Skeletal muscle satellite cell (primary cell): ENCODE results near the gene KCNE1.
"Not testable (repeated sequence)": the region's sequence is repeated elsewhere in the genome, so short reads cannot be mapped to it uniquely, and the experiment has no call there.

Experiments used
- H3K27me3 ChIP-seq: 2 replicates; pipeline ENCODE4 v1.7.0; 2013; ENCODE audit warnings: low read length; ENCODE audit not compliant: control insufficient read depth, insufficient read depth
- H3K36me3 ChIP-seq: 2 replicates; pipeline ENCODE4 v1.7.0; 2013; ENCODE audit warnings: mild to moderate bottlenecking, control low read depth, low read length; ENCODE audit not compliant: insufficient read depth
- H3K4me1 ChIP-seq: 2 replicates; pipeline ENCODE4 v1.7.0; 2013; ENCODE audit warnings: low read length; ENCODE audit not compliant: control insufficient read depth, insufficient read depth
- H3K4me2 ChIP-seq: 2 replicates; pipeline ENCODE4 v1.7.0; 2013; ENCODE audit warnings: mild to moderate bottlenecking, low read length
- H3K4me3 ChIP-seq: 2 replicates; pipeline ENCODE4 v1.7.0; 2013; ENCODE audit warnings: low read length
- H3K9ac ChIP-seq: 2 replicates; pipeline ENCODE4 v1.7.0; 2013; ENCODE audit warnings: mild to moderate bottlenecking, low read depth, low read length, moderate library complexity
- H3K9me3 ChIP-seq: replicated peaks from 2 replicates; pipeline ENCODE4 v1.7.0; 2013; ENCODE audit warnings: mild to moderate bottlenecking, control low read depth, low read length

The KCNE1 gene

DNA sequence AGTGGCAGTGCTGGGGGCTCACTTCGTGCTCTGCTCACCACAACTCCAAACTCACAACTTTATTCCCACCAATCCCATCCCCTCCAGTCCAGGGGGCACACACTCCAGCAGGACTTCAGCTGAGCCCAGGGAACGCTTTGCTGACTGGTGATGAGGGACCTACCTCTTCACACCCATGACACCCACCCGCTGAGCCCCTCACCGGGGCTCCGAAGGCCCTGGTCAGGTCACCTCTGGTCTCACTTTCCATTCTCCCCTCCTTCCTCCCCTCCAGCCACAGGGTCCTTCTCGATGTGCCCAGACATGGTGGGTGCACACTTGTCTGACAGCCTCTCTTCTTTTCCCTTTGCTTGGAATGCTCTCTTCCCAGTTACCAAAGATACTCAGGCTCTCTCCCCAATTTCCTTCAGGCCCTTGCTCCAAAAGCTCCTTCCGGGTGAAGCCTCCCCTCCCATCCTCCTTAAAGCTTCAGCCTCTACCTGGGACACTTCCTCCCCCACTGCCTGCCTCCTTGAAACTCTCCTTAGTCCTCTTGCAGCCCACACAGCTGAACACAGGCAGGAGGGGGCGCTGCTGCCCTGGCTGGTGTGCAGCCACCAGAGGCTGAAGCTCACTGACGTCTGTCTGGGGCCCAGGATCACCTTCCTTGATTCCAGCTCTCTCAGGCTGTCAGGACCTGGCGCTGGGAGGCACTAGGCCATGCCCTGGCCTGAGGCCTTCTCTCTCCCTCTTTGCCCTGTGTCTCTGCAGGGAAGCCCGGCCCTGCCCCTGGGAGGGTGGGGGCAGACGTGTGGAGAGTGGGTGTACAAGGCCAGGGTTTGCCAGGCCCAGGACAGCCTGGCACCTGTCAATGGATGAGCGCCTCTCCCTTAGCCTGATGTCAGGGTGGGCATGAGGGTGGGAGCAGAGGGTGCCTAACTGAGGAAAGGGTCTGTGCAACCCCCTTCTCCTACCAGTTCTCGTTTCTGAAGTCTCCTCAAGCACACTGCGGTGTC, 1.6 kb downstream of the KCNE1 start:
- Histone ChIP-seq H3K4me1 (peaks cover 12% of the 10 kb centered on the region), H3K4me3 (no peak overlapping the region)

DNA sequence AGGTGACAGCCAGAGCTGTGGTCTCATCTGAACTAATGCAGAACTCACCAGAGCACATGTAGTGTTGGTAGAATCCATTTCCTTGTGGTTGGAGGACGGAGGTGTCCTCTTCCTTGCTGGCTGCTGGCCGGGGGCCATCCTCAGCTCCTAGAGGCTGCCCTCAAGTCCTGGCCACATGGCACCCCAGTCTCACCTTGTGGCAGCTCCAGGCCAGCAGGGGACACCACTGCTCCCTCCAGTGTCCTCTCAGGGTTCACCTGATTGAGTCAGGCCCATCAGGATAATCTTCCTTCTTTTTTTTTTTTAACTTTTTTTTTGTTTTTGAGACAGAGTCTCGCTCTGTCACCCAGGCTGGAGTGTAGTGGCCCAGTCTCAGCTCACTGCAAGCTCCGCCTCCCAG, 2.9 kb downstream of the KCNE1 start:
- Histone ChIP-seq H3K27me3 (peaks cover 17% of the 10 kb centered on the region), H3K4me2 (no peak overlapping the region), H3K9me3 (no peaks in the 10 kb centered on the region), H3K4me1 (peaks cover 12% of the 10 kb centered on the region), H3K36me3 (no peaks in the 10 kb centered on the region), H3K9ac (no peak overlapping the region), H3K4me3 (no peak overlapping the region)

More for the DNA sequence above, 1.6 kb downstream of the KCNE1 start:
- no peaks in the 10 kb centered on the region for H3K36me3 ChIP-seq
- H3K9ac ChIP-seq = no peak overlapping the region
- no peak overlapping the region for H3K4me2 ChIP-seq
- H3K27me3 ChIP-seq = peaks cover 13% of the 10 kb centered on the region
- no peaks in the 10 kb centered on the region for H3K9me3 ChIP-seq

DNA sequence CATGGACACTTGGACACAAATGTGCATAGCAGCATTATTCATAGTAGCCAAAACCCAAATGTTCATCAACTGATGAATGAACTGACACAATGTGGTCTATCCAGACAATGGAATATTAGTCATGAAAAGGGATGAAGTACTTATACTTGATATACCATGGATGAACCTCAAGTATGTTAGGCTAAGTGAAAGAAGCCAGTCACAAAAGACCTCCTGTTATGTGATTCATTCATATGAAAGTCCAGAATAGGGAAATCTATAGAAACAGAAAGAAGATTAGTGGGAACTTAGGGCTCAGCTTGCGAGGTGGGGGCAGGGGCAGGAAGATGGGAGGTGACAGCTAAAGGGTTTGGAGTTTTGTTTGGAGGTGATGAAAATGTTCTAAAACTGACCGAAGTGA, 7.4 kb downstream of the KCNE1 start:
- Histone ChIP-seq H3K4me3 (no peak overlapping the region), H3K27me3 (peaks cover 52% of the 10 kb centered on the region), H3K9me3 (no peaks in the 10 kb centered on the region), H3K36me3 (no peaks in the 10 kb centered on the region), H3K4me2 (no peak overlapping the region), H3K9ac (no peak overlapping the region), H3K4me1 (no peaks in the 10 kb centered on the region)

- Histone ChIP-seq H3K9me3 (no peaks in the 10 kb centered on the region), H3K36me3 (no peaks in the 10 kb centered on the region), H3K4me2 (no peak overlapping the region), H3K4me1 (no peaks in the 10 kb centered on the region), H3K9ac (no peak overlapping the region), H3K4me3 (no peak overlapping the region), H3K27me3 (peaks cover 65% of the 10 kb centered on the region)
Observed at GRCh38 chr21:34502480-34503106, 9.4 kb downstream of the KCNE1 start.

DNA sequence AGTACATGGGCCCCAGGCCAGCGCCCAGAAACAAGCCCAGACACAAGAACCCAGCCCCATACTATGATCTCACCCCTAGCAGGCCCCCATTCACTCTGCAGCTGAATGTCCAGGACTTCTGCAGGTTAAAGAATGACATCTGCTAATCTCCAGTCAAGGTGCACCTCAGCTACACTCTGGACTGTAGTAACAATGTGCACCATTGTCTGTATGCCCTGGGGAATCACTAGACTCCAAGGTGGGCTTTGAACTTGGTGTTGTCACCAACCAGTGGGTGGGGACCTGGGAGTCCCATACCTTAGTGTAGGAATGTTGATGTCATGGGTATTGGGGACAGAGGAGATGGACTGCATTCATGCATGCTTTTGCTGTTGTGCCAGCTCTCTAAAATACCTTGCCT, 10.3 kb downstream of the KCNE1 start:
- H3K27me3 ChIP-seq = peaks cover 63% of the 10 kb centered on the region
- H3K9ac ChIP-seq = no peak overlapping the region
- no peak overlapping the region for H3K4me2 ChIP-seq
- H3K4me1 ChIP-seq = no peaks in the 10 kb centered on the region
- no peaks in the 10 kb centered on the region for H3K9me3 ChIP-seq
- no peaks in the 10 kb centered on the region for H3K36me3 ChIP-seq
- H3K4me3 ChIP-seq = no peak overlapping the region

GRCh38 chr21:34500191-34500590, 11.8 kb downstream of the KCNE1 start:
- Histone ChIP-seq H3K4me3 (no peak overlapping the region), H3K27me3 (peaks cover 61% of the 10 kb centered on the region), H3K4me2 (no peak overlapping the region), H3K36me3 (no peaks in the 10 kb centered on the region), H3K4me1 (no peaks in the 10 kb centered on the region), H3K9ac (no peak overlapping the region), H3K9me3 (no peaks in the 10 kb centered on the region)

DNA sequence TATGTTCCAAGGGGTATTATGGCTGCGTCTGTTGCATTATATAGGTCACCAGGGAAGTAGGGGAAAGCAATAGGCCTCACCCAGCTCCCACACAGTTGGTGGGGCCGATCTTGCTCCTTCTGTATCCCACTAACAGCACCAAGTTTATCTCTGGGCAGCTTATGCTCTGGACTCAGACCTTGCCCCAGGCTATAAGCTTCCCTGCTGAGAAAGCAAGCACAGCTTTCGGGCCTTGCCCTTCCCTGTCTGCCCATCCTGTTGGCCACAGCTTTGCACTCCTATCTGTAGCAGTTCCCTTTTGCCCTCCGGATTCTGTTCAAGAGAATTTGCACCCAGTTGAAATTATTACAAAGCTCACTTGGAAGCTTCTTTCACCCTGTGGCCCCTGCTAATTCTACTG, 12.9 kb downstream of the KCNE1 start:
- Histone ChIP-seq H3K9ac (no peak overlapping the region), H3K27me3 (peaks cover 58% of the 10 kb centered on the region), H3K36me3 (no peaks in the 10 kb centered on the region), H3K4me3 (no peak overlapping the region), H3K4me2 (no peak overlapping the region), H3K9me3 (no peaks in the 10 kb centered on the region), H3K4me1 (no peaks in the 10 kb centered on the region)

GRCh38 chr21:34498623-34499022, 13.4 kb downstream of the KCNE1 start:
- no peaks in the 10 kb centered on the region for H3K9me3 ChIP-seq
- no peaks in the 10 kb centered on the region for H3K36me3 ChIP-seq
- H3K4me3 ChIP-seq = no peak overlapping the region
- H3K9ac ChIP-seq = no peak overlapping the region
- H3K4me1 ChIP-seq = no peaks in the 10 kb centered on the region
- H3K4me2 ChIP-seq = no peak overlapping the region
- H3K27me3 ChIP-seq = peaks cover 54% of the 10 kb centered on the region

DNA sequence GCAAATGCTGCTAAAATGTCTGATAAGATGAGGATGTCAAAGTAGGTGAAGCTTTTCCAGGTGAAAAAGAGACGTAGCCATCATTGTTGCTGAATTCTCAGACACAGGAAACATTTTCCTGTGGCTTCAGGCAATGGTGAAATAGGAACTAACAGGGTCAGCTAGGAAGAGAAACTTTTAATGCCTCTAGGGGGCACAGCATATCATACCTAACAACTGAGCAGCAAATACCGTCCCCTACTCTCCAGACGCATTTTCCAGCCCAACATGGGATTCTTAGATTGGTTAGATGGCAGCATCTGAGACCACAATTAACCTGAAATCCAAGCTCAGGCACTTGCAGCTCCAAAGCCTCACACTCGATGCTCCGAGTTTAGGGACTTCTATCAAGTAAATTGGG, 28.2 kb downstream of the KCNE1 start:
- not testable (repeated sequence) for H3K27me3 ChIP-seq, H3K36me3 ChIP-seq, H3K4me1 ChIP-seq, H3K4me2 ChIP-seq, H3K9me3 ChIP-seq, H3K4me3 ChIP-seq, H3K9ac ChIP-seq

DNA sequence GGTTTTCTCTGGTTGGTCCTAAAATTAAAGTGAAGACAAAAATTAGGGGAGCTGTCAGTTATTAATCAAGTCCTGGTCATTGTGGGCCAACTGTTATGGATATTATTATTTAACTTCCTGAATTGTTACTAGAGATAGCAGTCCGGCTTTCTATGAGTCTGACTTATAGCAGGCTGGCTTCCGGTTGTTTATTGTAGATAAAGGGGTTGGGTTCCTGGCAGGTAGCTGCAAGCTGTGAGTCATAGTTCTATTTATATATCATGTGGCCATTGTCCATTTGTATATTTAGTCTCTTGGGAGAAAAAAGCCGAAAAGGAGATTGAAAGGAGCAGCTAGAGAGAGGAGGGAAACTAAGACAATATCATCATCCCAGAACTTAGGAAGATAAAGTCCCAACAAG, 28.6 kb downstream of the KCNE1 start:
- not testable (repeated sequence) for H3K4me2 ChIP-seq, H3K36me3 ChIP-seq, H3K9ac ChIP-seq

DNA sequence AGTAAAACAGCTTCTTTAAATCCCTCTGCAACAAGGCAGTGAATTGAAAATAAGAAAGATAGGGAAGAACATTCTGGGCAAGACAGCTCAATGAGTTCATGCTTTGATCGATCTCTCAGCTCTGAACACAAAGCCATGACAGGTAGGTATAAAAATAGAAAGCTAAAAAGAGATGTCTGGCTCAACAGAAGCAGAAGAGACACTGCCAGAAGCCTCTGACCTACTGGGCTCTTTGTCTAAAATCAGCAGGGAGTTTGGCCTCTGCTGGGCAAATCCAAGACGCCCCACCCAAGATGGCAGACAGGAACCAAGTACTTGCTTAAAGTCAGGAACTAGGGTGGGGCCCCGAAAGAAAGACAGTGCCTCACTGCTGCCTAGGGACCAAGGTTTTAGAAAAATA, 44.7 kb downstream of the KCNE1 start:
- not testable (repeated sequence) for H3K9ac ChIP-seq, H3K36me3 ChIP-seq, H3K9me3 ChIP-seq, H3K4me1 ChIP-seq, H3K4me2 ChIP-seq, H3K4me3 ChIP-seq, H3K27me3 ChIP-seq

More for the DNA sequence above, 28.6 kb downstream of the KCNE1 start:
- not testable (repeated sequence) for H3K9me3 ChIP-seq, H3K4me3 ChIP-seq, H3K27me3 ChIP-seq, H3K4me1 ChIP-seq

- H3K36me3 ChIP-seq, H3K4me1 ChIP-seq, H3K9me3 ChIP-seq, H3K27me3 ChIP-seq, H3K4me3 ChIP-seq, H3K9ac ChIP-seq, H3K4me2 ChIP-seq: not testable (repeated sequence)
Observed at GRCh38 chr21:34459426-34459825, 52.6 kb downstream of the KCNE1 start.
